Upper lobe of left lung (tissue), 4 donors: ENCODE data around the gene TMEM91.
A peak's percentile ranks its signal among the peaks of the same experiment; 100 is the strongest.

Source experiments
- POLR2A ChIP-seq, 4 donors: fragments of 450-650 bp; IDR thresholded peaks; one replicate each; pipeline ENCODE4 v1.5.1; 2016 to 2017; ENCODE audit warnings: antibody characterized with exemption in 4 of 4, mild to moderate bottlenecking in 2 of 4
- POLR2AphosphoS5 ChIP-seq, 2 donors: sonication (generic); formaldehyde crosslinking; IDR thresholded peaks; one replicate each; pipeline ENCODE4 v1.5.1; 2017; ENCODE audit warnings: antibody characterized with exemption in 2 of 2
- TF ChIP-seq, protein P1 (sequence below), 6 experiments: fragments of 450-650 bp in 4 of 6; fragments of 200-600 bp in 2 of 6; sonication (generic) in 2 of 6; IDR thresholded peaks; one replicate each; pipeline ENCODE4 v1.5.1; 2016 to 2019; ENCODE audit warnings: antibody characterized with exemption in 6 of 6

DNA sequence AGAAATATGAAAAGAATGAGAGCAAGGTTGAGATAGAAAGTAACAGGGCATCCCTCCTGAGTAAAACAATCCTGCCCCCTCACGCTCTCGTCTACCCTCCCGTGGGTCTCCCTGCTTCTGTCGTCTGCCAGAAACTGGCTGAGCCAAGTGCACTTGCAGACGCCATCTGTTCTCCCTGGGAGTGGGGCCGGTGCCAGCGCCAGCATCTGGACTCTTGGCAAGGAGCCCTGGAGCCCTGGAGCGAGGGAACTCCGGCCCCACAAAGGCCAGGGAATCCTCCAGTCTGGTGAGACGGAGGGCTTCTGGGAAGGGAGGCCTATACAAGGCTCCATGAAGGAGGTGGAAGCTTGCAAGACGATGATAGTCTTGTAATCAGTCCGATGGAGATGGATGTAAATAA, 2.3 kb upstream of the TMEM91 start:
- TF ChIP-seq, protein P1, sequence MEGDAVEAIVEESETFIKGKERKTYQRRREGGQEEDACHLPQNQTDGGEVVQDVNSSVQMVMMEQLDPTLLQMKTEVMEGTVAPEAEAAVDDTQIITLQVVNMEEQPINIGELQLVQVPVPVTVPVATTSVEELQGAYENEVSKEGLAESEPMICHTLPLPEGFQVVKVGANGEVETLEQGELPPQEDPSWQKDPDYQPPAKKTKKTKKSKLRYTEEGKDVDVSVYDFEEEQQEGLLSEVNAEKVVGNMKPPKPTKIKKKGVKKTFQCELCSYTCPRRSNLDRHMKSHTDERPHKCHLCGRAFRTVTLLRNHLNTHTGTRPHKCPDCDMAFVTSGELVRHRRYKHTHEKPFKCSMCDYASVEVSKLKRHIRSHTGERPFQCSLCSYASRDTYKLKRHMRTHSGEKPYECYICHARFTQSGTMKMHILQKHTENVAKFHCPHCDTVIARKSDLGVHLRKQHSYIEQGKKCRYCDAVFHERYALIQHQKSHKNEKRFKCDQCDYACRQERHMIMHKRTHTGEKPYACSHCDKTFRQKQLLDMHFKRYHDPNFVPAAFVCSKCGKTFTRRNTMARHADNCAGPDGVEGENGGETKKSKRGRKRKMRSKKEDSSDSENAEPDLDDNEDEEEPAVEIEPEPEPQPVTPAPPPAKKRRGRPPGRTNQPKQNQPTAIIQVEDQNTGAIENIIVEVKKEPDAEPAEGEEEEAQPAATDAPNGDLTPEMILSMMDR (IDR thresholded peaks at IDR 0.05) = no peak
- TF ChIP-seq POLR2A (IDR thresholded peaks at IDR 0.05) (no peak), POLR2AphosphoS5 (IDR thresholded peaks at IDR 0.05) (peak in 1 of 2 donors; percentile 22)
